HL-60/S4 treated with phorbol 12-myristate 13-acetate at 8.2 ng/mL for 4 days and 3 days (cell line): ENCODE results near the gene CENPU.
"Not testable (repeated sequence)": the region's sequence is repeated elsewhere in the genome, so short reads cannot be mapped to it uniquely, and the experiment has no call there.

Experiments used
- in situ Hi-C: fragments of 300-500 bp; cut with MboI; formaldehyde crosslinking; loops from 2 replicates; pipeline ENCODE4 v1.15.0; 2022; ENCODE audit warnings: low sequenced_read_pairs

The CENPU gene

GRCh38 chr4:184733654-184734524 is at the start of gene CENPU:
Gene CENPU (minus strand): TSS chr4:184734096. CDS start chr4:184734062, 34 bp downstream.
- in situ Hi-C loops, result no loop called here

DNA sequence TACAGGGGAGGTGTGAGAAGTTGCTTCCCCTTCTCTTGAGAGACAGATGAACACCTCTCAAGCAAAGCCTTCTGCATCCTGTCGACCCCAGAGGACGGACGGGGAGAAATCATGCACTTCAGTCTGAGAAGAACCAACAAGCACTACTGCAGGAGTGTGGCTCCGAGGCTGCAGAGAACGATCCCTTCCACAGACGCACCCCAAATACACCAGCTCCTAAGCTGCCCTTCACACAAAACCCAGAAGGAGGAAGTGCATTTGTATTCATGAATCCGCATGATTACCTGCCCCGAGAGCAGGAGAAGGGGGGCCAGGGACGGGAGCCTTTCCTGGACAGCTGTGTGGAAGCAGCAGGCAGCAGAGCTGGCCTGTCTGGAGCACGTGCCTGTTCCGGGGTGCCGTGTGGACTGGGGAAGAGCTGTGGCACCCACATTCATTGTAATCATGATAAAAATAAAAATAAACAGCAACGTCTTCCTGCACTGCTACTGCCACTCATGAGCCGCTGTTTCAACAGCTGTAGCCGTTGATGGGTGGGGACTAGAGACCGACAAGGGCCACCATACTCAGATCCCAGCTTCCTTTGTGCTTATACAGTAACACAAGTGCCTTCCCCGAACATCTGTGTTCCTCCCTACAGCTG is 49.0 kb upstream of the CENPU start:
- in situ Hi-C loops, result no loop called here

DNA sequence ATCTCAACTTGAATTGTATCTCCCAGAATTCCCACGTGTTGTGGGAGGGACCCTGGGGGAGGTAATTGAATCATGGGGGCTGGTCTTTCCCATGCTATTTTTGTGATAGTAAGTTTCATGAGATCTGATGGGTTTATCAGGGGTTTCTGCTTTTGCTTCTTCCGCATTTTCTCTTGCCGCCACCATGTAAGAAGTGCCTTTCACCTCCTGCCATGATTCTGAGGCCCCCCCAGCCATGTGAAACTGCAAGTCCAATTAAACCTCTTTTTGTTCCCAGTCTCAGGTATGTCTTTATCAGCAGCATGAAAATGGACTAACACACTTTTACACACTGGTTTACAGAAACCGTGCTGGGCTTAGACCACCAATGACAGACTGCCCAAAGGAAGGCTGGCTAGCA is 45.3 kb upstream of the CENPU start:
- in situ Hi-C loops, result not testable (repeated sequence)

GRCh38 chr4:184778325-184778724 is 44.4 kb upstream of the CENPU start:
- in situ Hi-C loops, result no loop called here

GRCh38 chr4:184776821-184777220 is 42.9 kb upstream of the CENPU start:
- in situ Hi-C loops, result no loop called here

DNA sequence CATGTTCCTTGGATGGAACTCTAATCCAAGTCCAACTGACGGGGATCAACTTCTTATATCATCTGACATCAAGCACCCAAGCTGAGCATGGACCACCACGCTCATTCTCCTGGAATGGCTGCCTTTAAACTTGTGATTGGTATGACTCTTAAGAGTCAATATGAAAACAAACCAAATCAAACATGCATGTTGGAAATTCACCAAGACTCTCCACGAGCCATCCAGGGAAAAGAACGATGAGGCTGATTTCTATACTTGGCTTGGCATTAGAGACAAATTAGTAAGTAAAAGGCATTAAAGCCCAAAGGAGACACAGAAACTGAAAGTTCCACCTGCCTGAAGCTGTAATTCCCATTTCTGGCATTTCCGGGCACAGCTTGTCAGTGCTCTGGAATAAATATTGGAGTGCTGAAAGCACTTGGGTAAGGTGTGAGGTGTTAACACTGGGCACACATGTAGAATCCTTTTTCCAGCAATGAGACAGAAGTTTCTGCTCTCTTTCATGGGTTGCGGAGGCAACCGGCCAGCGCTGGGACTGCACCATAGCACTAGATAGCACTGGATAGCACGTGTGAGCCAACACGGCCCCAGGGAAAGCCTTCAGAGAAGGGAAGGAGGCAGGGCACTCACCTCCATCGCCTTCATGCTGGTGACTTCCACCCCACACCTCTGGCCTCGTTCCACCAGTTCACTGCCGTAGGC is 42.1 kb upstream of the CENPU start:
- in situ Hi-C loops, result no loop called here

- in situ Hi-C loops, result loop anchor here (25.0 kb wide), 1 partner anchor 338 kb away; no protein-coding TSS in a partner anchor
Observed at GRCh38 chr4:184774152-184774551, 40.3 kb upstream of the CENPU start.

DNA sequence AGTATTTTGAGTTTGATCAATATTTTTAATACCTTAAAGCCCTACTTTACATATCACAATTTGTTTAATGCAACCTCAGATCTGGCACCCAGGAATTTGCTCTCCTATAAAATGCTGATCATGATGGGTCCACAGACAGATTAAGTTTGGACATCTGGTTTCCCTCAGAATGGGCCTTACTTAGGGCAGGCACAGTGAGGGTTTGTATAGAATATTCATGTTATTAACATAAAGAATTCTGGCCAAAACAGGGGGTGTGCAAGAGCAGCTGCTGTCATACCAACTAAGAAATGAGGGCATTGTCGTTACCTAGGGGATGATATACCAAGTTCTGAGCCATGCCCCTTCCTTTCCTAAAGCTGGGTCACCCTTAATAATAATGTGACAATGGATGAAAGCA is 37.5 kb upstream of the CENPU start:
- in situ Hi-C loops, result loop anchor here (25.0 kb wide), 1 partner anchor 341 kb away; no protein-coding TSS in a partner anchor

- in situ Hi-C loops, result loop anchor here (25.0 kb wide), 1 partner anchor 343 kb away; no protein-coding TSS in a partner anchor
Observed at GRCh38 chr4:184769141-184769765, 35.4 kb upstream of the CENPU start.

GRCh38 chr4:184768296-184768695 is 34.4 kb upstream of the CENPU start:
- in situ Hi-C loops, result loop anchor here (25.0 kb wide), 1 partner anchor 344 kb away; no protein-coding TSS in a partner anchor

DNA sequence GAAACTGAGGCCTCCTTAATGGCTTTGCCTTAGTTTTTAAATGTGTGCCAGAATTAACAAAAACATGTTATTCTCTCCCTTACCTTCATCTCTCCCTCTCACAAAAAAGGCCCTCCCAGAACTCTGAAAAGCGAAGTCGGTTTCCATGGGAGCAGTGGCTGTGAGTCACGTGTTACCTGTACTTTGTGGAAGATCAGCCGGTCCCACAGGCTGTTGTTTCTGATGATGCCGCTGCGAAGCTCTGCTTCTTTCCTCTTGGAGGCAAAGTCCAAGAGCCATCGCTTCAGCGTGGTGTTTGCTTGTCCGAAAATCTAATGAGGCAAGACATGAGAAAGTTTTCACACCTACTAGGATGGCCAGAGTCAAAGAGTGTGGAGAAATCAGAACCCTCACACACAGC is 32.5 kb upstream of the CENPU start:
- in situ Hi-C loops, result loop anchor here (25.0 kb wide), 1 partner anchor 346 kb away; no protein-coding TSS in a partner anchor

DNA sequence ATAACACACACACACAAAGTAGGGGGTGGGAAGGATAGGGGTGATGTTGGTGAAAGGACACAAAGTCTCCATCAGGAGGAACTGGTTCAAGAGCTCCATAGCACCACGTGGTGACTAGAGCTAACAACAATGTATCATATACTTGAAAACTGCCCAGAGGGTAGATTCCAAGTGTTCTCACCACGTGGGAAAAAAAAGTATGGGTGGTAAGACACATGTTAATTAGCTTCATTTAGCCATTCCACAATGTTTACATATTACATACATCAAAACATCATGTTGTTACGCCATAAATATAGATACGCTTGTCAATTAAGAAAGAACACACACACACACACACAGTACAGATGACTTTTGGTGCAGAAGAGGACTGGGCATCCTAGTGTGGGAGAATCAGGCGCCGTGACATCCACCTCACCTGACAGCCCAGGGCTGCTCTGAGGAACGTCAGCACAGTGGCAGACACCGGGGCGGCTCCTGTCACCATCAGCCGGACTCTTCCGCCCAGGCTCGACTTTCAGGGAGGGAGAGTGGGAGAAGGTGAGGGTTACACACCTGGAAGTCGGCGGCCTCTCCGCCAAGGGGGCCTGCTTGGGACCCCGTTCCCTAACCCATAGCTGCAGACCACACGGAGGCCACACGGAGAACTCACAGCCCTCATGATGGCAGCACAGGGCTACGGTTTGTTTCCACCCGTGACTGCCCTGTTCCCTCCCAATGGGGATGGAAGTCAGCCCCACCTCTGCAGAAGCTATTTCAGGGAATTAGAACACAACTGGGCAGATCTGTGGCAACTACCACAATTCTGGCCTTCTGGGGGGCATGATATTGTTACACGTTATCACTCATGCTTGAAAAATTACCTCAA is 31.8 kb upstream of the CENPU start:
- in situ Hi-C loops, result loop anchor here (25.0 kb wide), 1 partner anchor 347 kb away; no protein-coding TSS in a partner anchor

DNA sequence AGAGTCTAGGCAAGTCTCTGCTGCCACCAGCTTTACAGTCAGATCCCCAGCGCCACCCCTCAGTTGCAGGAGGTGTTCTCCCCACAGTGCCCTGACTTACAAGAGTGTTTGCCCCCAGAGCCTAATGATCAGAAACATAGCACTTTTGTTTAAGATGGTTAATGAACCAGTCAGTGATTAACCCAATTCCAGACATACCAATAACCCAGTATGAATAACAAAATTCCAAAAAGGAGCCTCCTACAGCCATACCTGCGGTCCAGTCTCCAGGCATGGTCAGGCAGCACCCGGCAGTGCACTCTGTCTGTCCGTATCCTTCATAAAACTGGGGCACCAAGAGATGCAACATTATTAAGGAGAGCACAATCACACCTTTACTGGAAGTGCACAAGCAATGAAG is 30.7 kb upstream of the CENPU start:
- in situ Hi-C loops, result loop anchor here (25.0 kb wide), 1 partner anchor 348 kb away; no protein-coding TSS in a partner anchor

DNA sequence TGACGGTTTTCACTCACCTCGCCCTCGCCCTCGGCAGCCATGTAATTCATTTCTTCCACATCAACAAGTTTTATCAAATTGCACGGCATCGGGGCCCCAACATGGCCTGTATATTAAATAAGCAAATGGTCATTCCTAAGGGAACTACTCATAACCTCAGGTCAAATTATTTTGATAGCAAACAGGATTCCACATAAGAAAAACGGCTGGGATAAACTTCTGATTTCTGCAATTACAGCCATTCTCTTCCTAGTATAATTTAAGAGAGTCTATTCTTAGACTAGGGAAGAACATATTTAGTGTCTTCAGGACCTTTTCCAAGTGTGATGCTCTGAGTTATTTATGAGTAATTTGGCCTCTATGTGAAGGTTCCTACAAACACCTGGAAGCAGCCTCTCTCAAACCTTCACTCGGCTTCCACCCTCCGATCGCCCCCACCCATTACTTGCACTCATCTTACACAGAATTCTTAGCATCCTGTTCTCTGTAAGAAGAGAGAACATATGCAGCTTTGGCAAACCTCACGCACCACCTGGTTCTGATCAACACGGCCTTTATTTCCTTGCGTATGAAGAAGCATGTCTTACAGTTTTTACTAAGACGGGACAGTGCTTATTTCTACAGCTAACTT is 29.4 kb upstream of the CENPU start:
- in situ Hi-C loops, result loop anchor here (25.0 kb wide), 1 partner anchor 349 kb away; no protein-coding TSS in a partner anchor

- in situ Hi-C loops, result loop anchor here (25.0 kb wide), 1 partner anchor 350 kb away; no protein-coding TSS in a partner anchor
Observed at GRCh38 chr4:184762100-184762499, 28.2 kb upstream of the CENPU start.

- in situ Hi-C loops, result loop anchor here (25.0 kb wide), 1 partner anchor 352 kb away; no protein-coding TSS in a partner anchor
Observed at GRCh38 chr4:184760681-184761080, 26.8 kb upstream of the CENPU start.

GRCh38 chr4:184757810-184758209 is 23.9 kb upstream of the CENPU start:
- in situ Hi-C loops, result loop anchor here (25.0 kb wide), 1 partner anchor 354 kb away; no protein-coding TSS in a partner anchor

DNA sequence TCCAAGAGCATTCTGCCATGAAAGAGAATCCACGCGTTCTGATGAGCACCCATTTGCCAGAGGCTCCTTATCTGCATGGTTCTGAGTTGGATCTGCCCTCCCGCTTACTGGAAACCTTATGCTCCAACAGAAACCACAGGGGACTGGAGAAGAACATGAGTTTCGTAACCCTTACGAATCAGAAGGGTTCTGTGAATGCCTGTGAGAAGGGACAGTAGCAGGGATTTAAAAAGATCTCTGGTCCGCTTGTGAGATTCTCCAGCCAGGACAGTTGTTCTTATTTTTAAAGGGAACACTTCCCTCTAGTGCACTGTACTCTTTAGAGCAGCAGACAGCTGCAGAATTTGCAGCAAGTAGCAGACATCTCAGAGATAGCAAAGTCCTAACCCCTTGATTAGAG is 22.5 kb upstream of the CENPU start:
- in situ Hi-C loops, result loop anchor here (25.0 kb wide), 1 partner anchor 356 kb away; no protein-coding TSS in a partner anchor

DNA sequence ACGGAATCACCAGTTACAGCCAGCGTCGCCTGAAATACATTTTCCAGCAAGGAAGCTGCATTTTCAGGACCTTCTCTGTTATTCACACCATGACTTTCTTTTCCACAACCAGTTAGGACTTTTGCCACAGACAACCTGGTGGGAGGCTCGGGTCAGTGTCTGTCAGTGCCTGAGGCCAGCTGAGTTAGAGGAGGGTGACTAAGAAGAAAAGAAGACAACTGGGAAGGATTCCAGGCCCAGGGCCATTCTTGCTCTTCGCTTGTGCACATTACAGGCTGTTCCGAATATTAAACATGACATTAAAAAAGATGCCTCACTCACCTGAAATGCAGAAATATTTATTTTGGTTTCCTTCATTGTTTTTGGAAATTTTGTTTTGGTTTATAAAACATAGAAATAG is 21.4 kb upstream of the CENPU start:
- in situ Hi-C loops, result loop anchor here (25.0 kb wide), 1 partner anchor 357 kb away; no protein-coding TSS in a partner anchor
